ENCODE data around the gene NDFIP1.
"Not testable (repeated sequence)": the region's sequence is repeated elsewhere in the genome, so short reads cannot be mapped to it uniquely, and the experiment has no call there.

Gene NDFIP1, protein sequence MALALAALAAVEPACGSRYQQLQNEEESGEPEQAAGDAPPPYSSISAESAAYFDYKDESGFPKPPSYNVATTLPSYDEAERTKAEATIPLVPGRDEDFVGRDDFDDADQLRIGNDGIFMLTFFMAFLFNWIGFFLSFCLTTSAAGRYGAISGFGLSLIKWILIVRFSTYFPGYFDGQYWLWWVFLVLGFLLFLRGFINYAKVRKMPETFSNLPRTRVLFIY

DNA sequence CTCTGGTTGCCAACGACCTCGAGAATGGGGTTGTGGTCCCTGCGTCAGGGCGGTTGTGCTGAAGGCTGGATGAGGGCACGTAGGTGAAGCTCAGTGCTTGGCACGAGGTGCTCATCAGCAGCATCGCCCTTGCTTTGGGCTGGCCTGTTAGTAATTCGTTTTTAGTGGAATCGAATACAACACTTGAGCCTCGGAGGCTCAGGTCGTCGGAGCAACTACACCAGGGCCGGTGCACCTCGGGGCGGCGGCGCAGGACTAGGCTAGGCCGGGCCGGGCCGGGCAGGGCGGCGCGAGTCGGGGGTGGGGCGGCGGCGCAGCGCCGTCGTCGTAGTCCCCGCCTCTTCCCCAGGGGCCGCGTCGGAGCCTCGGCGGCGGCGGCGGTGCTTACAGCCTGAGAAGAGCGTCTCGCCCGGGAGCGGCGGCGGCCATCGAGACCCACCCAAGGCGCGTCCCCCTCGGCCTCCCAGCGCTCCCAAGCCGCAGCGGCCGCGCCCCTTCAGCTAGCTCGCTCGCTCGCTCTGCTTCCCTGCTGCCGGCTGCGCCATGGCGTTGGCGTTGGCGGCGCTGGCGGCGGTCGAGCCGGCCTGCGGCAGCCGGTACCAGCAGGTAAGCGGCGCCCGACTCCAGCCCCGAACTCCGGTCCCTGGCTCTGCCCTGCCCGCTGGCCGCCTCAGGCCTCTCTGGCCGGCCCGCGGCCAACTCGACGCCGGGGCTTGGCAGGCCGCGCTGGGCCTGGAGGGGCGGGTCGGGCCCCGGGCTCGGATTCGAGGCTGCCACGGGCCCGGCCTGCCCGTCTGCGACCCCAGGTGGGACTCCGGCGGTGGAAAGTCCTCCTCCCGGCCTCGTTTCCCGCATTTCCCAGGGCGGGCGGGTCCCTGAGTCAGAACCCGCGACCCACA, at the start of gene NDFIP1:
Gene NDFIP1, plus strand, starts transcription at position 348 of the 899 bp plus-strand sequence. Its CDS starts 196 bp downstream, at position 544.
- peak; percentile 68 to 75 for DNase-seq (ENCODE audit: extremely low read depth in 1 of 2, low read depth in 1 of 2)

DNA sequence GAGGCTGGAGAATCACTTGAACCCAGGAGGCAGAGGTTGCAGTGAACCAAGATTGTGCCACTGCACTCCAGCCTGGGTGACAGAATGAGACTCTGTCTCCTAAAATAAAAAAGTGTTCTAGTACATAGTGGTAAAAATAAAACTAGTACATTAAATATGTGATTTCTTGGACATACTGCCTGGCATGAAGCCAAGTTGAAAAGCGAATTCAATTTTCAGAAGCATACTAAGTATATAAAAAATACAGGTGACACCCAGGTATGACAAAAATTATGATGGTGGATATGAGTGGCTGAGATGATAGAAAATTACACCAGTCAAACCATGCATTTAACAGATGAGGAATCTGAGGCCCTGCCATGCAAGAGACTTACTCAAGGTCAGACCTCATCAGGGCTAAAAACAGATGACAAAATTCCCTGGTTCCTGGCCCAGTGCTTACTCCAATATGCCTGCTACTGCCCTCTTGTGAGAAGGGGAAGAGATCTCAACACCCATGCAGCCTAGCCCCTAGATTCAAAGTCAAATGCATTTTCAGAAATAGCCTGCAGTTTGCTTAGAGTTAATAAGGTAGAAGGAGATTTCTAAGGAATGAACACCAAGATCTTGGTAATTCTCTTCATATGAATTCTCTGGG, 49.2 kb upstream of the NDFIP1 start:
- DNase-seq (ENCODE audit: extremely low read depth in 1 of 2, low read depth in 1 of 2): no peak

DNA sequence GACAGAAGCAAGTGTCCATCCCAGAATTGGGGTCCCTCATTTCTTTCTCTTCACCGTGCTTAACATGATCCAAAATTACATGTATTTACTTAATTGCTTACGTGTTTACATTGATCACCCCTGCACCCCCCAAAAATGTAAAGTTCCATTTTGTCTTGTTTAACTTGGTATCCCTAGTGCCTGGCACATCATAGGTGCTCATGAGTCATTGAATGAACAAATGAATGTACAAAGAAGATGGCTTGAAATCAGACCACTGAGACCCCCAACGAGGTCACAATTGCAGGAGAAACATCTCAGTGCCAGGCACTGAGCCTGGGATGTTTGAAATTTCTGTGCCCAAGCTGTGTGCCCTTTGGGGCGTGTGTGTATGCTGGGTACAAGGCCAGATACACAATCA, 45.2 kb upstream of the NDFIP1 start:
- no peak for DNase-seq (ENCODE audit: extremely low read depth in 1 of 2, low read depth in 1 of 2)

DNA sequence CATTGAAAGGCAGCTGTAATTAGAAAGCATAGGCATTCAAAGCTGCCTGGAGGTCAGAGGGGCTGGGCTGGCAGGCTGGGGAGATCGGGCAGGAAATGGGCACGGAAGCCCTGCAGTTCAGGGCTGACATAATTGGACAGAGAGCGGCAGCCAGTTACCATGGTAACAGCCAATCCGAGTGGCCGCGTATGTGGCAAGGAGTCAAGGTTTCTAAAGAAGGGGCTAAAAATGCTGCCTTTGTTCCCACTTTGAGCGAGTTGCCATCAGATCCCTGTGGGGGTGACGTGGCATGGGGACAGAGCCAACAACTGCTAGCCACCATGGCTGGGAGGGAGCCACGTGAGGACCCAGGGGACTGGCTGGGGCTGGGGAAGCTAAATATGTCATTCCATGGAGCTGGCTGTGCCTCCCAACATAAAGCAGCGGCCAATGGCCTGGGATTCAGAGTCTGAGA, 44.7 kb upstream of the NDFIP1 start:
- DNase-seq (ENCODE audit: extremely low read depth in 1 of 2, low read depth in 1 of 2): peak; percentile 6 to 38

DNA sequence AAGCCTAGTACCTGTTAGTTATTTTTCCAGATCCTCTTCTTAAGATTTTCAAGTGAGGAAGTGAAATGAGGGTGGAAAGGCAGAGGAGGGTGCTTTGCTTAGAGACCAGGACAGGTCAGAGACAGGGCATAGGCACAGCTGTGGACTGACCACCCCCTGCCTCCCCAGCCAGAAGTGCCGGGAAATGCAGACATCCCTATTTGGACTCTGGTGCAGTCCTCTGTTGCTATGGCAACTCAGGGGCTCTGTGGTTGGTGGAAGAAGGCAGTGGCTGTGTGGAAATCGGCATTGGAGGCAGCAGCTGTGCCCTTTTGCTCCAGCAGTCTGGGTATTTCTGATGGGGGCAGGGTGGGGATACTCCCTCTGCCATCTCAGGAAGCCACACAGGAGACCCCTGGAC, 43.3 kb upstream of the NDFIP1 start:
- DNase-seq (ENCODE audit: extremely low read depth in 1 of 2, low read depth in 1 of 2): no peak

DNA sequence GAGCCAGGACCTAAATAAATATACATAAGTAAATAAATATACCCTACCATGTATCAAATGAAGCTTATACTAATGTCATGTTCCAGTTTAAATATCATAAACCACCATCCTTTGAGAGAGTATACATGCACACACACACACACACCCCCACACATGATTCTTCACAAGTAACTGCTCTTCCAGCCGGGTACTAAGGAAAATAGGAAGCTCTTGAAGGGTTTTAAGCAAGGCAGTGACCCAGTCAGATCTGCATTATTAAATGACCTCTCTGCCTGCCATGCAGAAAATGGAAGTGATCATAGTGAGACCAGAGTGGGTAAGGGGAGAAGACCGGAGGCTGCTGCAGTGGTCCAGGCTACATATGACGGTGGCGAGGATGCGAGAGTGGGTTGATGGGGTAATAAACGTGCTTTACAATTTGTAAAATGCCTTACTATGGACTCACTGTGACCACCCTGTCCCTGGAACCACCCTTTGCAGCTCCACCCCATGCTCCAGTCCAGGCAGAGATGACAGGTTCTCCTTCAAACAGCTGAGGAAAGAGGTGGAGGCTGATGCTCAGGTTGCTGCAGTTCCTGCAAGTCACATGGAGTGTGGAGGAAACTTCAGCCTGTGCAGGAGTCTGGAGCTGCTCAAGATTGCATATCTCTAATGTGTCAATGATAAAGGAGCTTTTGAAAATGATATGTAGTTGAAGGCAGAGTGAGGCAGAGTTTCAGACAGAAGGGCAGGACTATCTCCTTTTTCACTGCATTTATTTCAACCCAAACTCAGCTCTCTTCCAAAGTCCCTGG, 38.8 kb upstream of the NDFIP1 start:
- DNase-seq (ENCODE audit: extremely low read depth in 1 of 2, low read depth in 1 of 2): no peak

DNA sequence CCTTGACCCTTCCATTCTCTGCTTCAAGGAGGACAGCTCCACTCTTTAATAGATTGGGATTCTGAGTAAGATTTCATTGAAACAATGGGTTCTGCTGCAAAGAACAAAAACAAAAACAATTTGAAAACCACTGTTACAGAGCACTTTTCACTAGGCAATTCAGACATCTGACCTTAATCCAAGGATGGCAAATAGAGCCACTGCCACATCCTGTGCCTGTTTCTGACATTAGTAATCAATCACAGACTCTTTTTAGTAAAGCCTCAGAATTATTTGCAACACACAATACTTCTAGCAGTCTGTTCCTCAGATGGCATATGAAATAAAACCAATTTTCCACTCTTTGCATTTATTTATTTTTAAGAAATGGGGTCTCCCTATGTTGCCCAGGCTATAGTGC, 37.8 kb upstream of the NDFIP1 start:
- no peak for DNase-seq (ENCODE audit: extremely low read depth in 1 of 2, low read depth in 1 of 2)

DNA sequence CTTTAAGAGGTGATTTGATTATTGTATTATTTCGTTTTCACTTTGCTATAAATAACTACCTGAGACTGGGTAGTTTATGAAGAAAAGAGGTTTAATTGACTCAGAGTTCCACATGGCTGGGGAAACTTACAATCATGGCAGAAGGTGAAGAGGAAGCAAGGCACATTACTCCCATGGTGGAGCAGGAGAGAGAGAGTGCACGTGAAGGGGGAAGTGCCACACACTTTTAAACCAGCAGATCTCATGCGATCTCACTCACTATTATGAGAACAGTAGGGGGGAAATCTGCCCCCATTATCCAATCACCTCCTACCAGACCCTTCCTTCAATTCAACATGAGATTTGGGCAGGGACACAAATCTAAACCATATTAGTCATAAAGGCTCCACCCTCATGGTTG, 36.1 kb upstream of the NDFIP1 start:
- DNase-seq (ENCODE audit: extremely low read depth in 1 of 2, low read depth in 1 of 2): no peak

DNA sequence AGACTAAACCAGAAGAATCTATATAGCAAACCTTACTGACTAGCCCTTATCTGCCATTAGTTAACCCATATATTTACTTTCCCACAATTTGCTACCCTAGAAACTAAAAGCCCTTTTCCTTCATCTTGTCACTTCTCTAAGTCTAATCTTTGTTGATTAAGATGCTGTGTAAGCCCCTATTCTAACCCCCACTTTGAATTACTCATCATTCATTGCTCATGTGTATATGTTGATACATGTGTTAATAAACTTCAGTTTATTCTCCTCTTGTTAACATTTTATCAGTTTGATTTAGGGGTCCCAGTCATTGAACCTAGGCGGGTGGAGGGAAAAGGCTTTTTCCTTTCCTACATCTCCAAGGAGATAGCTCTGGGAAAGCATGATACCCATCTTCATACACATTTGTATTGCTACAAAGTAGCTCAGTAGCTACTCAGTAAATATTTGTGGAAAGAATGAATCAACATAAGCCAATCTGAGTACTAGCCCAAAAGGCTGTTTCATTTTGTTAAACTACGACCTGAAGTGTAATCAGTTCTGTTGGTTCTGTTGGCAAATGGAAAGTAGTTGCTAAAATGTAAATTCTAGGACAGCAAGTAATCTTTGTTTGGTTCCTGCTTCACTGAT, 35.1 kb upstream of the NDFIP1 start:
- DNase-seq (ENCODE audit: extremely low read depth in 1 of 2, low read depth in 1 of 2): no peak

DNA sequence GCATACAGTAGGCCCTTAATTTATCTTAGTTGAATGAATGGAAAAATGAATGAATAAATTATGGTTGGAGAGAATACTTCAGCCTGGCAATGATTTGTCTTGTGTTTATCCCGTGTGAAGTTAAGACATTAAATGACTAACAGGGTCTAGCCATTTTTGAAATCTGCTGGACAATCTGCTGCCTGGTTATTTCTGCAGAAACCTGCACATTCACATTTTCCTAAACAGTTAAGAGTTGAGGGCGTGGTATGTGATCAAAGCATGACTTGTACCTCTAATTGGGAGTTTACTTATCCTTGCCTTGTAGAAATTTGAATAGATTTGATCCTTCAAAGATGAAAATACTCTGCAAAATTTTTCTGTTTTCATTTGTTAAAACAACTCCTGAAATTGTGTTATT, 34.6 kb upstream of the NDFIP1 start:
- DNase-seq (ENCODE audit: extremely low read depth in 1 of 2, low read depth in 1 of 2): no peak

DNA sequence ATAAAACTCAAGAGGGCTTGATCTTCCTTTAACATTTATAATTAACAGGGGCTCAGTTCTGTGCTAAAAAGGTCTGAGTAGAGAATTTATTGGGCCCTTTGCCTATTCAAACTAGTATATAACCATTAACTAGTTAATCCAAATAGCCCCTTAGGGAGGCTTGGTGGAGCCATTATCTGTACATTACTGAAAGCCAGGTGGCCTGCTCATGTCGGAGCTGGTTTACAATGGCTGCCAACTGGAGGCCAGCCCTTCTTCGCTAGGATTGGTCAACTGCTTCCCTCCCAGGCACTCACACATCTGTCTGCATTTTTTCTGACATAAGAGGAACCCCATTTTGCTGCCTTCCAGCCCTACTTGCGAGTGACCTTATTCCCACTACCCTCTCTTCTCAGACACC, 30.4 kb upstream of the NDFIP1 start:
- no peak for DNase-seq (ENCODE audit: extremely low read depth in 1 of 2, low read depth in 1 of 2)

DNA sequence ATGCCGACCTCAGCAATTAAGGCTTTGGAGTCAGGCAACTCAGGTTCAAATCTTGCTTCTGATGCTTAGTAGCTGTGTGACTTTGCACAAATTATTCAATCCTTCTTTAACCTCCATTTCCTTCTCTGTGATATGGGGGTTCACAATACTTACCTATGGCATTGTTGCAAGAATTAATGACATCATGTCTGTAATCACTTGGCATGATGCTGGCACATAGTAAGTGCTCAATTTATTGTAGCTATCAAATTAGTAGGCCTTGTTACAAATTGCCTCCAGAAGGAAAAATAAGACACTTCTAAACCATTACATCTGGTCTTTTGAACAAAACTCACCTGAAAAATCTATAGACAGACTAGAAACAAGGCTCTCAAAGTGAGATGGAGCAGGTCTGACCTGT, 29.9 kb upstream of the NDFIP1 start:
- no peak for DNase-seq (ENCODE audit: extremely low read depth in 1 of 2, low read depth in 1 of 2)

DNA sequence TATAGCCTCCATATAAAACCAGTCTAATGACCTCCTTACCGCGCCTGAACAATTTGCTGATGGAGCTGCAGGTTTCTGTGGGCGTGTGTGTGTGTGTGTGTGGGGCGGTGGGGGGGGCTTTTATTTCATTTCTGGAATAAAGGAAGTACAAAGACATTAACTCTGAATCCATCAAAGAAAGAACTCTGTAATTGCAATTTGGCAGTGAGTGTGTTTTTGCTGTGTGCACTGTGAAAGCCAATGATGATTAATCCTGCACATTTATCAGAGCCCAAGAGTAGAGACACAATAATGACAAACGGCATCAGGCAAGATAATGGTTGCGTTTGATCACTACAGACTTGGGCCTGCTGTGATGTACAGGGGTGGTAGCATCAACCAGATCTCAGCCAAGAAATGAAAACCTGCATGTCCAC, 29.3 kb upstream of the NDFIP1 start:
- DNase-seq (ENCODE audit: extremely low read depth in 1 of 2, low read depth in 1 of 2): no peak

DNA sequence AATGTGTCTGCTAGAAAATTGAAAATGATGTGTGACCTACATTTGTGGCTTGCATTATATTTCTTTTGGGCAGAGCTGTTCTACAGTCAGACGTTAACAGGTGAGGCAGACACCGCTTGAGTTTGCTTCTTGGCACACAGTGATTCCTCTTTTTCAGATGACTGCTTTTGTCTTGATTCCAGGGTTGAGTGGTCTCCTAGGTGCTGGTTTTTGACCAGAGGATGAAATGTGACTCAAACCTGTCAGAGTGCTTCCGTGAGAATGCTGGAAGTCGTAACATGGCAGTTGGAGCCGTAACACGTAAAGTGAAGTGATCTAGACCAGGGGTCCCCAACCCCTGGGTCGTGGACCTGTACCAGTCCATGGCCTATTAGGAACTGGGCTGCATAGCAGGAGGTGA, 28.3 kb upstream of the NDFIP1 start:
- no peak for DNase-seq (ENCODE audit: extremely low read depth in 1 of 2, low read depth in 1 of 2)

DNA sequence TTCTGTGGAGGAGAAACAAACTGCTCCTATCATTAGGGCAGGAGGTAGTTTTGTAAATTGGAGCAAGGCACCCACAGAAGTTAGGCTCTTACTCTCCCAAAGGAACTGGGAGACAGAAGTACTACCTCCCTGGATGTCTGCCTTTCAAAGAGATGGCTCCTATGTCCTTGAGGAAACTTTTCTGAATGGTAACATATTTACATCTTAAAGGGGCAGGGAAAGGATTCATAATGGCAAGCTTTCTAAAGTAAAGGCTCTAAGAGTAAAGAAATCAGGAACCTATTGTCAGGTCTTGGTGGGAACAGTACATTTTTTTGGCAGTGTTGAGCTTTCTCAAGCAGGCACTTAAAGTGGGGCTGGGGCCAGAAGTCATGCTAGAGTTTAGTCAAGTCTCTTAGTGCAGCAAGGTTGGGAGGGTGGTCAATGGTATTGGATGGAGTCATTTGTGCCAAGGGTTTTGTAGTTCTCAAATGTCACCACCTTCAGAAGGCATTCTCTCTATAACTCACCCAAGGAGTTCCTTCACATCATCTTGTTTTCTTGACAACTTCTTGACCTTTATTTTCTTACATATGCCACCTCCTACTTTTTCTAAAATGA, 26.3 kb upstream of the NDFIP1 start:
- DNase-seq (ENCODE audit: extremely low read depth in 1 of 2, low read depth in 1 of 2): no peak

DNA sequence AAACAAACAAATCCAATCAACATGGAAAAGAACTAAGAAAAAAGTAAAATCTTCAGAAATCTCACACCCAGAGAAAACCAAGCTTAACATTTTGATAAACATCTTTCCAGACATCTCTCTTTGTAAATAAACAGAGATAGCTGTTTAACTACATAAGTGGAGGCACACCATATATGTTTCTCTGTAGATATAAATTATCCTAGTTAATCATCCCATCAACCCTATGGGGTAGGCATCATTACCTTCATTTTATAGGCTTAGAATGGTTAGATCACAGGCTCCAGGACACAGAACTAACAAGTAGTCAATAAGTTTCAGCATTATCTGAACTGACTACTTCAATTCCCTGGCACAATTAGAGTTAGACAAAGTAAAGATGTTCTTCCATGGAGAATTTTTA, 22.4 kb upstream of the NDFIP1 start:
- no peak for DNase-seq (ENCODE audit: extremely low read depth in 1 of 2, low read depth in 1 of 2)

DNA sequence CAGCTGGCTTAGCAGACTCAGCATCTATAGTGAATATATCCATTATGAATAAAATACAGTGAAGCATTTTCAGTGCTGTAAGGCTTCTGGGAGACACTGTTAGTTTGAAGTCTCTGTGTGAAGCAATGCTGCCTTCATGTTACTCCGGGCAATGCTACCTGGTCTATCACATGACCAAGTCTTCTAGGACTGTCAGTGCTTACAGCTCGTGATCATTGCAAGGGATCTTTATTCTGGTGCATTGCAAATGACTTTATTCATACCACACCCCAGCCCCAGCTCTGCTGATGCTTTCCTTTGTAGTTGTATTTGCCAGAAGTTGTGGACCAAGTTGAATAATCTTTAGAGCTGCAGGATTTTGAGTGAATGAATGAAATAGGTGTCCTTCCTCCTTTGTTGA, 21.9 kb upstream of the NDFIP1 start:
- no peak for DNase-seq (ENCODE audit: extremely low read depth in 1 of 2, low read depth in 1 of 2)

DNA sequence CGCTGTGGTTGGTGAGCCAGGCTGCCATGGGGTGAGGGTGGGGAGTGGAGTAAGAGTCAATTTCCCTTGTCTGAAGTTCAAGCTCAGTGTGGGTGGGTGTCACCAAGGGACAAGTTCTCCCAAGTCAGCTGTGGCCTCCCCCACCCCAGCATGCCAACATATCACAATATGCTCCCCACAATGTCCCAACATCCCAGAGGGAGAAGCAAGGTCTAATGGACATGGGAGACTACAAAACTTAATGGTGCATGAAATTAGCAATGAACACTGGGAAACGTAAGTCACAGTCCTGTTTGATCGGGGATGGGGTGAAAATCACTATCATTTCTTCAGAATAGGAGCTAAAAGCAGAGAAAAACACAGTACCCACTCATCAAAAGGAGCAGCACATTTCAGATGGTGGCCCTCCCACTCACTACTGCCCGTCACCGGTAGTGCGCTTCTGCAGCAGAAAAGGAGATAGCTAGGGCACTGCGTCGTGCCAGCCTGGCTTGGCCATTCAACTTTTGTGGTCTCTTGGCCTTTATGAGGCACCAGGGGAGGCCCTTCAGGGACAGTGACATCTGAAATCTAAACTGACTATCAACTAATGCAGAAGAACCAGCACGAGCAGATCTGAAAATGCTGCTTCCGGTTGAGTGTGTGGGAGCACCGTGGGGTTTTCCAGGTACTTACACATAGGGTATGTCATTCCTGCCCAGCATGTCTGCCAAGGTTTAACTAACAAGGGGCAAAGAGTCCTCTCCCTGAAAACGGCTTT, 20.5 kb upstream of the NDFIP1 start:
- peak in 1 of 2 donors; percentile 55 for DNase-seq (ENCODE audit: extremely low read depth in 1 of 2, low read depth in 1 of 2)

DNA sequence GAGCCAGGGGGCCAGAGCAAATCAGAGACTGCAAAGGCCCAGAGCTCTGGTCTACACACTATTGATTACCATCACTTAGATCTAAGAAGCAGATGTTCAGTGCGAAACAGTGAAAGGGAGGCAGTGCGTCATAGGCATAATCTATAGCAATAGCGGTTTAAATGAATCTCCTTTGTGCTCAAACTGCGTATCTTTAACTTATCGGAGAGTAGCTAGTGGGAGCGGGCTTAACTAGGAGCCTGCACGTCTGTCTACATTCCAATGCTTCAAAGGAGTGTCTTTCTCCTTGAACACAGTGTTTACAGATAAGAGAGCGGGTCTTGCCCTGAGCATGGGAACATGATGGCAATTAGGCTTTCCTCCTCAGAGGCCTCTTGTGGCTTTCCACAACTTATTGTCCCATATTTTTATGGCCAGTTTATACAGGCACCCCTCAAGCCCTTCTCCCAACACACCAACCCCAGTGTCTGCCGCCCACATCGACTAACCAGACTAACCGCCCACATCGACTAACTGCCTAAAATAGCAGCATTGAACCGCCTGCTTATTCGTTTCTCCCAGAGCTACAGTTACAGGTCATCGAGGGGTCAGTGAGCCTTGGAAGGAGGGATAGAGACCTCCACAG, 19.6 kb upstream of the NDFIP1 start:
- not testable (repeated sequence) for DNase-seq (ENCODE audit: extremely low read depth in 1 of 2, low read depth in 1 of 2)

Data from stimulated activated CD8-positive, alpha-beta memory T cell treated with anti-CD3 and anti-CD28 coated beads, Interleukin-7, amount 100 ng/mL, for 48 hours (primary cell).